ENCODE measurements around the gene CD96.
"Not testable (repeated sequence)": the region's sequence is repeated elsewhere in the genome, so short reads cannot be mapped to it uniquely, and the experiment has no call there.

The CD96 gene

GRCh38 chr3:111541911-111542483, at the start of gene CD96:
TSS of gene CD96 (plus strand) at chr3:111542197. CDS start at chr3:111542249, 52 bp downstream.
- DNase-seq (ENCODE audit: low spot score), result peak; percentile 44
- peak; percentile 83 for FAIRE-seq

GRCh38 chr3:111493276-111493675, 48.7 kb upstream of the CD96 start:
- FAIRE-seq, result no peak
- DNase-seq (ENCODE audit: low spot score), result no peak

- FAIRE-seq, result no peak
Observed at GRCh38 chr3:111496894-111497559, 45.0 kb upstream of the CD96 start.

GRCh38 chr3:111498022-111498421, 44.0 kb upstream of the CD96 start:
- no peak for DNase-seq (ENCODE audit: low spot score)

More at GRCh38 chr3:111496894-111497559, 45.0 kb upstream of the CD96 start:
- DNase-seq (ENCODE audit: low spot score), result no peak

GRCh38 chr3:111506435-111506834, 35.6 kb upstream of the CD96 start:
- FAIRE-seq, result no peak
- no peak for DNase-seq (ENCODE audit: low spot score)

More at GRCh38 chr3:111498022-111498421, 44.0 kb upstream of the CD96 start:
- FAIRE-seq, result no peak

GRCh38 chr3:111509308-111509707, 32.7 kb upstream of the CD96 start:
- DNase-seq (ENCODE audit: low spot score) (no peak), FAIRE-seq (no peak)

GRCh38 chr3:111517801-111518200, 24.2 kb upstream of the CD96 start:
- DNase-seq (ENCODE audit: low spot score) (no peak), FAIRE-seq (no peak)

- DNase-seq (ENCODE audit: low spot score) (no peak), FAIRE-seq (no peak)
Observed at GRCh38 chr3:111519178-111519855, 22.7 kb upstream of the CD96 start.

- DNase-seq (ENCODE audit: low spot score) (no peak), FAIRE-seq (no peak)
Observed at GRCh38 chr3:111521891-111522290, 20.1 kb upstream of the CD96 start.

- FAIRE-seq; DNase-seq (ENCODE audit: low spot score): not testable (repeated sequence)
Observed at GRCh38 chr3:111524486-111524885, 17.5 kb upstream of the CD96 start.

- DNase-seq (ENCODE audit: low spot score) (no peak), FAIRE-seq (no peak)
Observed at GRCh38 chr3:111531446-111531845, 10.6 kb upstream of the CD96 start.

- DNase-seq (ENCODE audit: low spot score), result peak; percentile 63
- FAIRE-seq, result no peak
Observed at GRCh38 chr3:111534701-111535100, 7.3 kb upstream of the CD96 start.

GRCh38 chr3:111538111-111538510, 3.9 kb upstream of the CD96 start:
- DNase-seq (ENCODE audit: low spot score) (no peak), FAIRE-seq (no peak)

- DNase-seq (ENCODE audit: low spot score) (peak; percentile 43), FAIRE-seq (no peak)
Observed at GRCh38 chr3:111538681-111539083, 3.3 kb upstream of the CD96 start.

GRCh38 chr3:111539351-111540331, 2.4 kb upstream of the CD96 start:
- peak; percentile 85 for FAIRE-seq
- DNase-seq (ENCODE audit: low spot score), result peak; percentile 84

GRCh38 chr3:111541391-111541790, 606 bp upstream of the CD96 start:
- FAIRE-seq, result no peak
- no peak for DNase-seq (ENCODE audit: low spot score)

- DNase-seq (ENCODE audit: low spot score), result no peak
- FAIRE-seq, result no peak
Observed at GRCh38 chr3:111542611-111543300, 759 bp downstream of the CD96 start.

- DNase-seq (ENCODE audit: low spot score) (no peak), FAIRE-seq (no peak)
Observed at GRCh38 chr3:111545349-111545748, 3.4 kb downstream of the CD96 start.

GRCh38 chr3:111547631-111548030, 5.6 kb downstream of the CD96 start:
- DNase-seq (ENCODE audit: low spot score) (no peak), FAIRE-seq (no peak)

- DNase-seq (ENCODE audit: low spot score) (no peak), FAIRE-seq (no peak)
Observed at GRCh38 chr3:111548092-111548491, 6.1 kb downstream of the CD96 start.

GRCh38 chr3:111548756-111549155, 6.8 kb downstream of the CD96 start:
- DNase-seq (ENCODE audit: low spot score), result no peak

More at GRCh38 chr3:111548756-111549155, 6.8 kb downstream of the CD96 start:
- FAIRE-seq, result no peak

All from urothelium cell line (cell line).